Thyroid gland (tissue), 4 donors: ENCODE results near the gene GLTP. TPM values are rescaled to one million over a fixed set of nuclear protein-coding genes. Genes with fewer than 3 reads are reported as not detected.
"Not testable (repeated sequence)": the region's sequence is repeated elsewhere in the genome, so short reads cannot be mapped to it uniquely, and the experiment has no call there.

Source experiments
- DNase-seq, 2 donors: peaks; one replicate each; pipeline ENCODE4 v3.0.0-alpha.2; 2019
- H3K27ac ChIP-seq, 3 donors: fragments of 200-600 bp; sonication (generic); 1 replicate in 2 of 3; 2 replicates in 1 of 3; pipeline ENCODE4 v1.5.1; 2016 to 2019; ENCODE audit warnings: mild to moderate bottlenecking in 1 of 3, moderate library complexity in 1 of 3
- H3K27me3 ChIP-seq: fragments of 200-600 bp; sonication (generic); one replicate; pipeline ENCODE4 v1.5.1; 2019
- H3K36me3 ChIP-seq, 2 donors: fragments of 200-600 bp; sonication (generic); one replicate each; pipeline ENCODE4 v1.5.1; 2016 to 2019
- H3K4me1 ChIP-seq, 2 donors: fragments of 200-600 bp; sonication (generic); one replicate each; pipeline ENCODE4 v1.5.1; 2017 to 2019
- H3K4me3 ChIP-seq, 3 donors: fragments of 200-600 bp; sonication (generic); replicated peaks in 1 of 3; 1 replicate in 2 of 3; 2 replicates in 1 of 3; pipeline ENCODE4 v1.5.1; 2016; ENCODE audit warnings: mild to moderate bottlenecking in 1 of 3
- H3K9me3 ChIP-seq: fragments of 200-600 bp; sonication (generic); one replicate; pipeline ENCODE4 v1.5.1; 2017
- CTCF ChIP-seq, 6 experiments: fragments of 200-600 bp in 3 of 6; fragments of 450-650 bp in 3 of 6; sonication (generic) in 3 of 6; IDR thresholded peaks; one replicate each; pipeline ENCODE4 v1.5.1; 2016 to 2019; ENCODE audit warnings: antibody characterized with exemption in 6 of 6, mild to moderate bottlenecking in 2 of 6, inconsistent platforms in 1 of 6, moderate library complexity in 1 of 6
- POLR2A ChIP-seq, 2 donors: fragments of 450-650 bp; IDR thresholded peaks; one replicate each; pipeline ENCODE4 v1.6.1; 2017; ENCODE audit warnings: antibody characterized with exemption in 2 of 2, mild to moderate bottlenecking in 2 of 2, moderate library complexity in 1 of 2
- WGBS, 2 donors: methylation state at CpG; one replicate each; pipeline ENCODE4 v1.1.5; 2017; 5-methylcytosine and 5-hydroxymethylcytosine counted together
- intact Hi-C: fragments of 100-400 bp; cut with DNase I; formaldehyde crosslinking; loops from one replicate; pipeline ENCODE4 v1.15.1; 2023
- total RNA-seq, 4 donors: library from RNA; depleted of rRNA; stranded (reverse); fragments of >200 nt; gene quantifications; one replicate each; pipeline ENCODE4 v1.2.3, GENCODE V29; 2016

Gene GLTP
- total RNA-seq, 4 donors from 2014 or later: 49.9 to 72.0 (median 60.2) TPM

GRCh38 chr12:109900752-109901580, 20.6 kb upstream of the GLTP start:
- TF ChIP-seq POLR2A (IDR thresholded peaks at IDR 0.05): no peak
- TF ChIP-seq CTCF (IDR thresholded peaks at IDR 0.05): no peak
- Histone ChIP-seq H3K4me1 (peaks cover 9 to 20% of the 10 kb centered on the region in 2 donors), H3K27ac (peak overlapping the region in 1 of 3 donors; percentile 79), H3K36me3 (peaks cover 21 to 27% of the 10 kb centered on the region in 2 donors), H3K27me3 (no peaks in the 10 kb centered on the region), H3K9me3 (no peaks in the 10 kb centered on the region), H3K4me3 (peak overlapping the region; percentile 56 to 95 (median 77))
- no peak for DNase-seq
- WGBS, 2 donors: 5% methylated on average over 10 to 16 of the region's 16 CpGs
- intact Hi-C loops: no loop called here

- peaks cover 9 to 20% of the 10 kb centered on the region in 2 donors for H3K4me1 ChIP-seq
- H3K4me3 ChIP-seq: peak within 1 kb of the TSS; percentile 56 to 95 (median 77)
- TF ChIP-seq CTCF (IDR thresholded peaks at IDR 0.05) (peak in 4 of 6 experiments; percentile 17 to 55 (median 34)), POLR2A (IDR thresholded peaks at IDR 0.05) (peak in 1 of 2 donors; percentile 58)
- no peaks in the 10 kb centered on the region for H3K27me3 ChIP-seq
- H3K27ac ChIP-seq: peak within 1 kb of the TSS in 2 of 3 donors; percentile 70 to 79
- no peaks in the 10 kb centered on the region for H3K9me3 ChIP-seq
- WGBS, 2 donors: 2 to 4% methylated on average over 41 to 54 of the region's 69 CpGs
- H3K36me3 ChIP-seq: peaks cover 14 to 19% of the 10 kb centered on the region in 2 donors
- intact Hi-C loops: no loop called here
- DNase-seq: peak; percentile 84 to 89
These were observed 19.7 kb upstream of the GLTP start, which contains the start of gene TCHP for GRCh38 chr12:109899783-109900751. Gene TCHP, plus strand, starts transcription at chr12:109900274. Its CDS starts 2,753 bp downstream, at chr12:109903027.

GRCh38 chr12:109899345-109899744, 19.0 kb upstream of the GLTP start:
- H3K36me3 ChIP-seq: peaks cover 7 to 15% of the 10 kb centered on the region in 2 donors
- H3K9me3 ChIP-seq, DNase-seq, H3K27me3 ChIP-seq, intact Hi-C loops, H3K27ac ChIP-seq: not testable (repeated sequence)
- H3K4me1 ChIP-seq: peaks cover 9 to 20% of the 10 kb centered on the region in 2 donors
- WGBS, 2 donors: 91 to 94% methylated on average over 15 of the region's 15 CpGs
- H3K4me3 ChIP-seq: peak overlapping the region in 1 of 3 donors; percentile 77

- H3K4me1 ChIP-seq: peaks cover 9 to 18% of the 10 kb centered on the region in 2 donors
- H3K27me3 ChIP-seq: no peaks in the 10 kb centered on the region
- no peak for DNase-seq
- 88 to 94% methylated on average over 6 of the region's 6 CpGs for WGBS, 2 donors
- no peaks in the 10 kb centered on the region for H3K9me3 ChIP-seq
- TF ChIP-seq POLR2A (IDR thresholded peaks at IDR 0.05) (no peak), CTCF (IDR thresholded peaks at IDR 0.05) (no peak)
- no peak overlapping the region for H3K4me3 ChIP-seq
- intact Hi-C loops: no loop called here
- H3K27ac ChIP-seq: no peak overlapping the region
- no peaks in the 10 kb centered on the region for H3K36me3 ChIP-seq
These were observed 16.7 kb upstream of the GLTP start for GRCh38 chr12:109897029-109897428.

- TF ChIP-seq CTCF (IDR thresholded peaks at IDR 0.05) (no peak), POLR2A (IDR thresholded peaks at IDR 0.05) (no peak)
- no peaks in the 10 kb centered on the region for H3K27me3 ChIP-seq
- H3K4me1 ChIP-seq: peaks cover 4 to 9% of the 10 kb centered on the region in 2 donors
- H3K4me3 ChIP-seq: no peak overlapping the region
- no peaks in the 10 kb centered on the region for H3K9me3 ChIP-seq
- no peaks in the 10 kb centered on the region for H3K36me3 ChIP-seq
- intact Hi-C loops: no loop called here
- H3K27ac ChIP-seq: no peak overlapping the region
- no peak for DNase-seq
- WGBS, 2 donors: 88 to 93% methylated on average over 6 of the region's 6 CpGs
These were observed 15.8 kb upstream of the GLTP start for GRCh38 chr12:109896188-109896587.
